ENCODE data around the gene ATG3. TPM values are rescaled to one million over a fixed set of nuclear protein-coding genes. Genes with fewer than 3 reads are reported as not detected.

The ATG3 gene
- total and polyA plus RNA-seq, 2 donors (not counting 3 experiments of a cell fraction or from before 2014, with no cell fraction given): 36.0 to 62.4 TPM

DNA sequence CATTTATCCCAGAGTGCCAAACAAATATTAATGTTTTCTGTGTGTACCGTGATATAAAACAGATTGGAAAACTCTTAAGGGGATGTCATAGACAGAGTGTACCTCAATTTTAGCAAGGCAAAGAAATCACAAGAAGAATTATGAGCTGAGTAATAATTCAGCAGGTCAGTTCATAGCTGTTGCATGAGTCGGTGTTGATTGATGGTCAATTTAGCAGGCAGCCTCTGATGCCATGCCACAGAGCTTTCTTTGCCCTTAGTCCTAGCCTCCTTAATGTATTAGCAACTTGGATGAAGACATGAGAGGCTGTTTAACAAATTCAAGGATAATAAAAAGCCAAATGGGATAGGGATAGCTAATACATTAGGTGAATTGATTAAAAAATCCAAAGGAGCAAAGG lies 6.9 kb upstream of the ATG3 start:
- no peak overlapping the region for H3K9ac ChIP-seq (replicated peaks; ENCODE audit: extremely low read depth, insufficient read depth, low read length)
- H3K4me3 ChIP-seq (replicated peaks in 1 of 3; ENCODE audit: insufficient read depth in 1 of 3, low read depth in 1 of 3, low read length in 3 of 3): no peak overlapping the region
- no peak for TF ChIP-seq POLR2AphosphoS5 (IDR thresholded peaks at IDR 0.05; ENCODE audit: insufficient read depth, low read depth, low read length)
- TF ChIP-seq FOS (IDR thresholded peaks at IDR 0.05; ENCODE audit: borderline replicate concordance, insufficient read depth, low read length): no peak
- TF ChIP-seq MYC (IDR thresholded peaks at IDR 0.05; ENCODE audit: low read depth, low read length): no peak
- TF ChIP-seq JUN (IDR thresholded peaks at IDR 0.05; ENCODE audit: borderline replicate concordance, insufficient read depth, insufficient read length, low read depth): peak; percentile 7
- no peak for TF ChIP-seq POLR2A (IDR thresholded peaks at IDR 0.05; ENCODE audit: low read depth, low read length)
- no peaks in the 10 kb centered on the region for H3K9me3 ChIP-seq (replicated peaks; ENCODE audit: control insufficient read depth, insufficient read depth, low read length)
- H3K9me1 ChIP-seq (replicated peaks; ENCODE audit: control insufficient read depth, extremely low read depth, insufficient read depth, low read length): no peaks in the 10 kb centered on the region
- H3K4me1 ChIP-seq (ENCODE audit: control insufficient read depth, extremely low read depth, insufficient read depth, low read length): peaks cover 18% of the 10 kb centered on the region
- H3K79me2 ChIP-seq (ENCODE audit: control insufficient read depth, insufficient read depth, low read length): no peaks in the 10 kb centered on the region
- dilution Hi-C loops (cut with MboI; ENCODE audit: extremely low pct_ligation_motif_present, low sequenced_read_pairs): no loop called here
- ChIA-PET CTCF (interaction anchor here (0.9 to 1.9 kb wide), 16 partner anchors 10 to 457 kb away, joined by 3 to 14 read pairs (median 6); partner anchors contain the start of genes CCDC80 and SLC9C1), POLR2A (no interaction called here)
- H3K27me3 ChIP-seq (ENCODE audit: control insufficient read depth in 2 of 2, insufficient read depth in 2 of 2, low read length in 2 of 2): no peaks in the 10 kb centered on the region
- H3K27ac ChIP-seq (ENCODE audit: insufficient read depth, low read depth, low read length): no peak overlapping the region
- FAIRE-seq (peak; percentile 18), DNase-seq (ENCODE audit: low read depth, low spot score) (peak; percentile 31)
- no peak overlapping the region for H2AFZ ChIP-seq (ENCODE audit: low read depth, low read length)
- BruUV-seq (replicated peaks): no TSS peak
- H3K4me2 ChIP-seq (ENCODE audit: insufficient read depth, low read length): no peak overlapping the region
- peaks cover 4 to 11% of the 10 kb centered on the region in 2 experiments for H3K36me3 ChIP-seq (ENCODE audit: control insufficient read depth in 2 of 2, extremely low read depth in 1 of 2, insufficient read depth in 2 of 2, low read length in 2 of 2)
- intact Hi-C loops (cut with micrococcal nuclease): loop anchor here (10.0 kb wide), 1 partner anchor 1126 kb away; the partner anchor contains the start of gene USF3
- H4K20me1 ChIP-seq (replicated peaks; ENCODE audit: control insufficient read depth, extremely low read depth, insufficient read depth, low read length): no peaks in the 10 kb centered on the region

GRCh38 chr3:112564940-112565305 lies 3.2 kb upstream of the ATG3 start:
- POLR2A ChIA-PET: no interaction called here
- H2AFZ ChIP-seq (ENCODE audit: low read depth, low read length): no peak overlapping the region
- CTCF ChIA-PET: no interaction called here
- no peak overlapping the region for H3K4me3 ChIP-seq (replicated peaks in 1 of 3; ENCODE audit: insufficient read depth in 1 of 3, low read depth in 1 of 3, low read length in 3 of 3)
- FAIRE-seq: no peak
- H3K9me1 ChIP-seq (replicated peaks; ENCODE audit: control insufficient read depth, extremely low read depth, insufficient read depth, low read length): no peaks in the 10 kb centered on the region
- no TSS peak for BruUV-seq (replicated peaks)
- H3K36me3 ChIP-seq (ENCODE audit: control insufficient read depth in 2 of 2, extremely low read depth in 1 of 2, insufficient read depth in 2 of 2, low read length in 2 of 2): peaks cover 0 to 4% of the 10 kb centered on the region in 2 experiments
- H3K9ac ChIP-seq (replicated peaks; ENCODE audit: extremely low read depth, insufficient read depth, low read length): no peak overlapping the region
- H3K27ac ChIP-seq (ENCODE audit: insufficient read depth, low read depth, low read length): no peak overlapping the region
- no peaks in the 10 kb centered on the region for H3K9me3 ChIP-seq (replicated peaks; ENCODE audit: control insufficient read depth, insufficient read depth, low read length)
- peaks cover 24% of the 10 kb centered on the region for H3K4me1 ChIP-seq (ENCODE audit: control insufficient read depth, extremely low read depth, insufficient read depth, low read length)
- H3K79me2 ChIP-seq (ENCODE audit: control insufficient read depth, insufficient read depth, low read length): peaks cover 15% of the 10 kb centered on the region
- dilution Hi-C loops (cut with MboI; ENCODE audit: extremely low pct_ligation_motif_present, low sequenced_read_pairs): no loop called here
- no peaks in the 10 kb centered on the region for H4K20me1 ChIP-seq (replicated peaks; ENCODE audit: control insufficient read depth, extremely low read depth, insufficient read depth, low read length)
- no peak for TF ChIP-seq MAX (IDR thresholded peaks at IDR 0.05; ENCODE audit: insufficient read depth, insufficient read length)
- no peak for TF ChIP-seq FOS (IDR thresholded peaks at IDR 0.05; ENCODE audit: borderline replicate concordance, insufficient read depth, low read length)
- no peak for TF ChIP-seq MYC (IDR thresholded peaks at IDR 0.05; ENCODE audit: low read depth, low read length)
- no peak for TF ChIP-seq POLR2A (IDR thresholded peaks at IDR 0.05; ENCODE audit: low read depth, low read length)
- TF ChIP-seq POLR2AphosphoS5 (IDR thresholded peaks at IDR 0.05; ENCODE audit: insufficient read depth, low read depth, low read length): no peak
- TF ChIP-seq GATA2 (IDR thresholded peaks at IDR 0.05; ENCODE audit: insufficient read depth, insufficient read length, low read depth, low read length): no peak
- TF ChIP-seq, protein P1, sequence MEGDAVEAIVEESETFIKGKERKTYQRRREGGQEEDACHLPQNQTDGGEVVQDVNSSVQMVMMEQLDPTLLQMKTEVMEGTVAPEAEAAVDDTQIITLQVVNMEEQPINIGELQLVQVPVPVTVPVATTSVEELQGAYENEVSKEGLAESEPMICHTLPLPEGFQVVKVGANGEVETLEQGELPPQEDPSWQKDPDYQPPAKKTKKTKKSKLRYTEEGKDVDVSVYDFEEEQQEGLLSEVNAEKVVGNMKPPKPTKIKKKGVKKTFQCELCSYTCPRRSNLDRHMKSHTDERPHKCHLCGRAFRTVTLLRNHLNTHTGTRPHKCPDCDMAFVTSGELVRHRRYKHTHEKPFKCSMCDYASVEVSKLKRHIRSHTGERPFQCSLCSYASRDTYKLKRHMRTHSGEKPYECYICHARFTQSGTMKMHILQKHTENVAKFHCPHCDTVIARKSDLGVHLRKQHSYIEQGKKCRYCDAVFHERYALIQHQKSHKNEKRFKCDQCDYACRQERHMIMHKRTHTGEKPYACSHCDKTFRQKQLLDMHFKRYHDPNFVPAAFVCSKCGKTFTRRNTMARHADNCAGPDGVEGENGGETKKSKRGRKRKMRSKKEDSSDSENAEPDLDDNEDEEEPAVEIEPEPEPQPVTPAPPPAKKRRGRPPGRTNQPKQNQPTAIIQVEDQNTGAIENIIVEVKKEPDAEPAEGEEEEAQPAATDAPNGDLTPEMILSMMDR (IDR thresholded peaks at IDR 0.05; ENCODE audit: extremely low read depth in 1 of 2, insufficient read depth in 1 of 2, low read depth in 1 of 2, low read length in 2 of 2): no peak
- TF ChIP-seq JUN (IDR thresholded peaks at IDR 0.05; ENCODE audit: borderline replicate concordance, insufficient read depth, insufficient read length, low read depth): no peak
- TF ChIP-seq EZH2 (IDR thresholded peaks at IDR 0.05; ENCODE audit: borderline replicate concordance, low read depth, low read length, severe bottlenecking): no peak
- no peak for DNase-seq (ENCODE audit: low read depth, low spot score)
- intact Hi-C loops (cut with micrococcal nuclease): loop anchor here (5.0 to 10.0 kb wide), 2 partner anchors 427 to 1130 kb away; partner anchors contain the start of genes GTPBP8 and USF3
- H3K4me2 ChIP-seq (ENCODE audit: insufficient read depth, low read length): no peak overlapping the region
- no peaks in the 10 kb centered on the region for H3K27me3 ChIP-seq (ENCODE audit: control insufficient read depth in 2 of 2, insufficient read depth in 2 of 2, low read length in 2 of 2)

Measured in endothelial cell of umbilical vein (primary cell).